Cortex of kidney (tissue), 1 donor: Measurements from ENCODE around the gene SPATA31A7.
"Not testable (repeated sequence)": the region's sequence is repeated elsewhere in the genome, so short reads cannot be mapped to it uniquely, and the experiment has no call there.

Experiments used
- DNase-seq: peaks from one replicate; lab custom pipeline; 2025; lab: John Stamatoyannopoulos, UW

SPATA31A7 gene

GRCh38 chr9:61189736-61190135 lies at the start of gene SPATA31A7:
TSS of gene SPATA31A7 (plus strand) at chr9:61190036. CDS start at chr9:61190065, 29 bp downstream.
- DNase-seq = not testable (repeated sequence)

- not testable (repeated sequence) for DNase-seq
These were observed 36.6 kb downstream of the SPATA31A7 start for GRCh38 chr9:61226438-61226837.
